Progenitor cell of endocrine pancreas (in vitro differentiated cells): ENCODE results near the gene TBC1D1. TPM values are rescaled to one million over a fixed set of nuclear protein-coding genes. Genes with fewer than 3 reads are reported as not detected.
A peak's percentile ranks its signal among the peaks of the same experiment; 100 is the strongest.

ENCODE experiments used
- DNase-seq: peaks from one replicate; pipeline ENCODE4 v3.0.0; 2021; ENCODE audit warnings: low spot score; ENCODE audit not compliant: unreplicated experiment
- H3K27ac Mint-ChIP-seq: 2 replicates; pipeline ENCODE4 v1.8.0; 2021; ENCODE audit warnings: mild to moderate bottlenecking, moderate library complexity, mixed read lengths
- H3K27me3 Mint-ChIP-seq: 2 replicates; pipeline ENCODE4 v1.8.0; 2021; ENCODE audit warnings: mixed read lengths
- H3K36me3 Mint-ChIP-seq: 2 replicates; pipeline ENCODE4 v1.8.0; 2022; ENCODE audit warnings: mixed read lengths; ENCODE audit not compliant: insufficient read depth
- H3K4me1 Mint-ChIP-seq: 2 replicates; pipeline ENCODE4 v1.8.0; 2021; ENCODE audit warnings: low read depth, mixed read lengths
- H3K4me3 Mint-ChIP-seq: 2 replicates; pipeline ENCODE4 v1.8.0; 2021; ENCODE audit warnings: low read depth, mild to moderate bottlenecking, moderate library complexity, mixed read lengths
- H3K9me3 Mint-ChIP-seq: 2 replicates; pipeline ENCODE4 v1.8.0; 2021; ENCODE audit warnings: low read depth, mixed read lengths
- total RNA-seq: library from RNA; stranded (reverse); gene quantifications from 2 replicates; pipeline ENCODE4 v1.2.1, GENCODE V29; 2021
- TF ChIP-seq, protein P1 (sequence below): fragments of 200-600 bp; sonication (generic); IDR thresholded peaks from one replicate; pipeline ENCODE4 v1.5.0; 2021; ENCODE audit warnings: antibody characterized with exemption, mild to moderate bottlenecking; ENCODE audit not compliant: unreplicated experiment

Gene TBC1D1
- total RNA-seq, 1 donor from 2014 or later, result 138 TPM

DNA sequence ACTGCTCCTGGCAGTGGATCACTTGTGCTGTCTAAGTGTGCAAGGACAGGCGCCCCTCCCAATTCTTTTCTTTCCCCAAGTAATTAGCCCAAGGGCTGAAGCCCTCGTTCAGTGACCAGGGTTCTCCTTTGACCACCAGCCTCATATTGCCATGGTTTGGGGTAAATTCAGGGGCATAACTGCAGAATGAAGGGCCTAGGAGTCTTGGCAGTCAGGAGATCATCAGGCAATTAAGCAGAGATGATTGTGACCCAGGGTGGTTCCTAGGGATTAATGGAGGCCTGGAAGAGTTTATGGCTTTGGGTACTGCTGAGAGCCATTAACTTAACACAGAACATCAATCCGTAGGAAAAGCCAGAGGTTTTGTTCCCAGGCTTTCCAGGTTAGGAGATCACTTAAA, 240.0 kb downstream of the TBC1D1 start:
- TF ChIP-seq, protein P1, sequence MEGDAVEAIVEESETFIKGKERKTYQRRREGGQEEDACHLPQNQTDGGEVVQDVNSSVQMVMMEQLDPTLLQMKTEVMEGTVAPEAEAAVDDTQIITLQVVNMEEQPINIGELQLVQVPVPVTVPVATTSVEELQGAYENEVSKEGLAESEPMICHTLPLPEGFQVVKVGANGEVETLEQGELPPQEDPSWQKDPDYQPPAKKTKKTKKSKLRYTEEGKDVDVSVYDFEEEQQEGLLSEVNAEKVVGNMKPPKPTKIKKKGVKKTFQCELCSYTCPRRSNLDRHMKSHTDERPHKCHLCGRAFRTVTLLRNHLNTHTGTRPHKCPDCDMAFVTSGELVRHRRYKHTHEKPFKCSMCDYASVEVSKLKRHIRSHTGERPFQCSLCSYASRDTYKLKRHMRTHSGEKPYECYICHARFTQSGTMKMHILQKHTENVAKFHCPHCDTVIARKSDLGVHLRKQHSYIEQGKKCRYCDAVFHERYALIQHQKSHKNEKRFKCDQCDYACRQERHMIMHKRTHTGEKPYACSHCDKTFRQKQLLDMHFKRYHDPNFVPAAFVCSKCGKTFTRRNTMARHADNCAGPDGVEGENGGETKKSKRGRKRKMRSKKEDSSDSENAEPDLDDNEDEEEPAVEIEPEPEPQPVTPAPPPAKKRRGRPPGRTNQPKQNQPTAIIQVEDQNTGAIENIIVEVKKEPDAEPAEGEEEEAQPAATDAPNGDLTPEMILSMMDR, result no peak
- Mint-ChIP-seq H3K27ac (peak overlapping the region; percentile 94), H3K36me3 (peaks cover 14% of the 10 kb centered on the region), H3K4me3 (peak overlapping the region; percentile 4), H3K4me1 (peaks cover 69% of the 10 kb centered on the region), H3K27me3 (no peaks in the 10 kb centered on the region), H3K9me3 (no peaks in the 10 kb centered on the region)
- no peak for DNase-seq

DNA sequence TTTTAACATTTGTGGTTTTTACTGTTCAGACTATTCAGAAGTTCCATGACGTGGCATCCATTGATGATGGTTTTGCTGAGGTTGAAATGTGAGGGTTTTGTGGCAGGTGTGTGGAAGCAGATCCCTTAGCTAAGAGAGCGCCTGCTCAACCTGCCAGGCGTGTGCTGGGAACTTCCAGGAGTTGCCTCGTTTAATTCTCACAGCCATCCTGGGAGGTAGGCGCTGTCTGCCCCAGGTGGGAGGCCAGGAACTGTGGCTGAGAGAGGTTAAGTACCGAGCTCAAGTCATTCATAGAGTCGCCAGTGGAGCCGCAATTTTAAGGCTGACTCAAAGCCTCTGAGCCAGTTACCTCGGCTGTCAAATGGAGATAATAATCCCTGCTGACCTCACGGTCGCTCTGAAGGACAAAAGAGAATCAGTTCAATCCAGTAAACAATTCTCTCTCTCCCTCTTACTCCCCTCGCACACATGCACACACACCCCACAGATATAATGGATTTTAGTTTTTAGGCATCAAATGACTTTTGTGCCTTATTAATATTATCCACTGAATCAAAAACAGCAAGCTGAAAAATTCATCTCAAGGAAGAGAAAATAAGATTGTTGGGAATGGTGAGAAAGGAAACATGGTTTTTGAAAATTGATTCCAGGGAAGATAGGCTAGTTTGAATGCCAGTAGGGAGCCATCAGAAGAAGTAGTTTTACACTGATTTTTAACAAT, 240.6 kb downstream of the TBC1D1 start:
- peaks cover 71% of the 10 kb centered on the region for H3K4me1 Mint-ChIP-seq
- no peaks in the 10 kb centered on the region for H3K9me3 Mint-ChIP-seq
- H3K27ac Mint-ChIP-seq, result peak overlapping the region; percentile 97
- TF ChIP-seq, protein P1, result no peak
- DNase-seq, result no peak
- H3K27me3 Mint-ChIP-seq, result no peaks in the 10 kb centered on the region
- H3K4me3 Mint-ChIP-seq, result peak overlapping the region; percentile 31
- H3K36me3 Mint-ChIP-seq, result peaks cover 18% of the 10 kb centered on the region

DNA sequence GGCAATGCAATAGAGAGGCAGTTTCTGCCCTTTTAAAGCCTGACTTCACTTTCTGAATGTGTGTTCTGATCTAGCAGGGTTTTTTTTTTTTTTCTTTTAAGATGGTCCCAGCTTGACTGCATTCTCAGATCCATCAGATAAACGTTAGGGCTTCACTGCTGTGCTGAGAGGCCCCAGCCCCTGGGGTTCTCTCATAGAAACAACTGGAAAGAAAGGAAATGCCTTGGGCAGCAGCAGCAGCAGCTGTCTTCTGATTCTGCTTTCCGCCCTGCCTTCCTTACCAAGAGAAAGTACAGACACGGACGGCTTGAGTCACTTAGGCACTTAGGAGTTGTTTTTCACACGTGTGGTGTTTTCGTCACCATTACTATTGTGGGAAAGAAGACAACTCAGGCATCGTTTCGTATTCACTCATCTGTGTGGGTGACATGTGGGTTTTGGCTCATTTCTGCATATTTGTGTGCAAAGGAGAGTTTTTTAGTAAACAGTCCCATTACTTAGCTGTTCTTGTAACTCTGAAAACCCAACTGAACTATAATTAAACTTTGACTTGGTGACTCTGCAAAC, 241.3 kb downstream of the TBC1D1 start:
- H3K4me1 Mint-ChIP-seq, result peaks cover 71% of the 10 kb centered on the region
- DNase-seq, result no peak
- H3K9me3 Mint-ChIP-seq, result no peaks in the 10 kb centered on the region
- TF ChIP-seq, protein P1, result no peak
- no peaks in the 10 kb centered on the region for H3K27me3 Mint-ChIP-seq
- H3K36me3 Mint-ChIP-seq, result peaks cover 16% of the 10 kb centered on the region
- H3K4me3 Mint-ChIP-seq, result no peak overlapping the region
- peak overlapping the region; percentile 97 for H3K27ac Mint-ChIP-seq

DNA sequence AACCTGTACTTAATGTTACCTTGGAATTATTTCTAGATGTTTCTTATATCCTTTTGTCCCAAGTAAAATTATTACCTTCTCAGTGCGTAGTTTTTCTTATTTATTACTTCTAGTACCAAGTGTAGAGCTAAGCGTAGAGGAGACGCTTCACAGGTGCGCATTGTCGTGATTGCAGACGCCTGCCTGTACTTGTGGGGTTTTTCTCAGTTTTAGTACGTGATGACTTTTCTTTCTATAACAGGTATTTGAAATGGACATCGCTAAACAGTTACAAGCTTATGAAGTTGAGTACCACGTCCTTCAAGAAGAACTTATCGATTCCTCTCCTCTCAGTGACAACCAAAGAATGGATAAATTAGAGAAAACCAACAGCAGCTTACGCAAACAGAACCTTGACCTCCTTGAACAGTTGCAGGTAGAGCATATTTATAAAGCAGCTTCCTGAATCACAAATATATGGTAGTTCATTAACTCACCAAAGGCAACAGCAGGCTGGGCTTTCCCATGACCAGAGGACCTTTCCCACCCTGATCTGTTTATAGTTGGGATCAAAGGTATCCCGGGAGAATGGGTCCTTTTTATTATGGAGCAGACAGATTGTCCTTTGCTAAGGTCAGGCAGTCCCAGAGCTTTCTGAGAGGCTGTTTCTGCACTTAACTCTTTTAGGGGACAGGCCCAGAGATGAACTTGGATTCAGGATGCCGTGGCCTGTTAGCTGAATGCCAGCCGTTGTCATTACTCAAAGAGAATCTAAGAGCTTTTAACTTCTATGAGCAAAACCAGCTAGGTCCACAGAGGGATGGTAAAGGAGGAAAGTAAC, 242.2 kb downstream of the TBC1D1 start:
- H3K4me1 Mint-ChIP-seq, result peaks cover 71% of the 10 kb centered on the region
- H3K4me3 Mint-ChIP-seq, result peak overlapping the region; percentile 36
- H3K36me3 Mint-ChIP-seq, result peaks cover 21% of the 10 kb centered on the region

More for the DNA sequence above, 242.2 kb downstream of the TBC1D1 start:
- H3K27me3 Mint-ChIP-seq, result no peaks in the 10 kb centered on the region
- peak overlapping the region; percentile 97 for H3K27ac Mint-ChIP-seq
- TF ChIP-seq, protein P1, result no peak
- no peaks in the 10 kb centered on the region for H3K9me3 Mint-ChIP-seq
- no peak for DNase-seq
